CD14-positive monocyte (primary cell): ENCODE data around the gene CELF5. TPM values are rescaled to one million over a fixed set of nuclear protein-coding genes. Genes with fewer than 3 reads are reported as not detected.
A peak's percentile ranks its signal among the peaks of the same experiment; 100 is the strongest.

ENCODE experiments used
- DNase-seq, 3 donors: peaks; one replicate each; pipeline ENCODE4 v3.0.0-alpha.2; 2011 to 2022
- H2AFZ ChIP-seq: 2 replicates; pipeline ENCODE4 v1.6.0; 2012; ENCODE audit warnings: mild to moderate bottlenecking, low read depth, low read length, inconsistent platforms; ENCODE audit not compliant: insufficient read depth, poor library complexity, severe bottlenecking
- H3K27ac ChIP-seq, 2 donors: 1 replicate in 1 of 2; 2 replicates in 1 of 2; pipeline ENCODE4 v1.5.1; 2012 to 2013; ENCODE audit warnings: low read length in 2 of 2, control low read depth in 1 of 2, inconsistent platforms in 1 of 2, low read depth in 1 of 2, mild to moderate bottlenecking in 1 of 2
- H3K27me3 ChIP-seq, 2 donors: one replicate each; pipeline versions ENCODE4 v1.6.0 to v1.6.1; 2011 to 2013; ENCODE audit warnings: low read length in 2 of 2; ENCODE audit not compliant: control insufficient read depth in 2 of 2, insufficient read depth in 2 of 2
- H3K36me3 ChIP-seq, 2 donors: replicated peaks in 1 of 2; 1 replicate in 1 of 2; 2 replicates in 1 of 2; pipeline versions ENCODE4 v1.5.1 to v1.6.1; 2012 to 2013; ENCODE audit warnings: low read length in 2 of 2, control low read depth in 1 of 2, inconsistent platforms in 1 of 2, mild to moderate bottlenecking in 1 of 2; ENCODE audit not compliant: insufficient read depth in 2 of 2, control insufficient read depth in 1 of 2
- H3K4me1 ChIP-seq, 2 donors: 1 replicate in 1 of 2; 2 replicates in 1 of 2; pipeline versions ENCODE4 v1.5.1 to v1.6.1; 2012 to 2013; ENCODE audit warnings: low read length in 2 of 2, control low read depth in 1 of 2, inconsistent platforms in 1 of 2, mild to moderate bottlenecking in 1 of 2, moderate library complexity in 1 of 2; ENCODE audit not compliant: insufficient read depth in 2 of 2, control insufficient read depth in 1 of 2
- H3K4me2 ChIP-seq: replicated peaks from 2 replicates; pipeline ENCODE3; 2012; ENCODE audit warnings: low read length, moderate library complexity, mild to moderate bottlenecking; ENCODE audit not compliant: poor library complexity, severe bottlenecking; ENCODE audit errors: extremely low read depth
- H3K4me3 ChIP-seq, 3 experiments: fragments of 200-600 bp in 1 of 3; sonication (generic) in 1 of 3; replicated peaks in 1 of 3; 1 replicate in 2 of 3; 2 replicates in 1 of 3; pipeline ENCODE4 v1.5.1; 2011 to 2013; ENCODE audit warnings: low read length in 3 of 3, mild to moderate bottlenecking in 3 of 3, control low read depth in 2 of 3, low read depth in 2 of 3, inconsistent platforms in 1 of 3, moderate library complexity in 1 of 3
- H3K79me2 ChIP-seq: 2 replicates; pipeline ENCODE4 v1.6.0; 2012; ENCODE audit warnings: mild to moderate bottlenecking, control low read depth, inconsistent platforms, low read length, moderate library complexity; ENCODE audit not compliant: insufficient read depth
- H3K9ac ChIP-seq: 2 replicates; pipeline ENCODE4 v1.6.0; 2017; ENCODE audit warnings: low read length, mild to moderate bottlenecking; ENCODE audit not compliant: insufficient read depth, poor library complexity, severe bottlenecking
- H3K9me3 ChIP-seq, 2 donors: replicated peaks in 1 of 2; 1 replicate in 1 of 2; 2 replicates in 1 of 2; pipeline versions ENCODE4 v1.5.1 to v1.6.1; 2012 to 2013; ENCODE audit warnings: low read length in 2 of 2, control low read depth in 1 of 2; ENCODE audit not compliant: control insufficient read depth in 1 of 2, insufficient read depth in 1 of 2
- H4K20me1 ChIP-seq: 2 replicates; pipeline ENCODE4 v1.6.0; 2012; ENCODE audit warnings: mild to moderate bottlenecking, low read length, control low read depth, moderate library complexity; ENCODE audit not compliant: insufficient read depth
- H3K27ac Mint-ChIP-seq, 7 donors: one replicate each; pipeline ENCODE4 v1.8.0; 2020; ENCODE audit warnings: mild to moderate bottlenecking in 7 of 7, mixed read lengths in 7 of 7, moderate library complexity in 6 of 7, inconsistent platforms in 2 of 7
- H3K27me3 Mint-ChIP-seq, 3 donors: one replicate each; pipeline ENCODE4 v1.8.0; 2021 to 2022; ENCODE audit warnings: low read depth in 3 of 3, mild to moderate bottlenecking in 3 of 3, mixed read lengths in 3 of 3, moderate library complexity in 3 of 3, inconsistent platforms in 1 of 3
- H3K36me3 Mint-ChIP-seq, 2 donors: one replicate each; pipeline ENCODE4 v1.8.0; 2020; ENCODE audit warnings: mixed read lengths in 2 of 2, inconsistent platforms in 1 of 2, mild to moderate bottlenecking in 1 of 2
- H3K4me1 Mint-ChIP-seq: one replicate; pipeline ENCODE4 v1.8.0; 2020; ENCODE audit warnings: mild to moderate bottlenecking, mixed read lengths
- H3K4me3 Mint-ChIP-seq, 2 donors: one replicate each; pipeline ENCODE4 v1.8.0; 2020; ENCODE audit warnings: mild to moderate bottlenecking in 2 of 2, mixed read lengths in 2 of 2, moderate library complexity in 1 of 2
- H3K9me3 Mint-ChIP-seq, 7 donors: one replicate each; pipeline ENCODE4 v1.8.0; 2020 to 2022; ENCODE audit warnings: mixed read lengths in 7 of 7, mild to moderate bottlenecking in 6 of 7, moderate library complexity in 6 of 7, inconsistent platforms in 2 of 7
- CTCF ChIP-seq: fragments of 200-600 bp; IDR thresholded peaks from one replicate; pipeline ENCODE4 v1.8.0; 2022; ENCODE audit warnings: antibody characterized with exemption, mild to moderate bottlenecking
- WGBS: methylation state at CpG from one replicate; pipeline ENCODE4 v1.1.5; 2013; ENCODE audit warnings: missing lambda C conversion rate; ENCODE audit not compliant: insufficient coverage; 5-methylcytosine and 5-hydroxymethylcytosine counted together
- intact Hi-C, 2 donors: fragments of 100-400 bp; cut with micrococcal nuclease; formaldehyde crosslinking; loops; one replicate each; pipeline versions ENCODE4 v1.15.0 to v1.15.1; 2023
- polyA plus RNA-seq, 3 donors: library from polyadenylated mRNA; depleted of rRNA in 1 of 3; unstranded in 2 of 3; stranded (reverse) in 1 of 3; fragments of 300-500 nt in 2 of 3; fragments of >200 nt in 1 of 3; fragmentation: Illumina TruSeq in 2 of 3; gene quantifications; 1 replicate in 2 of 3; 2 replicates in 1 of 3; pipeline ENCODE4 v1.2.3, GENCODE V29; 2012 to 2021

CELF5 gene
- polyA plus RNA-seq, 3 donors: not detected

- intact Hi-C loops: loop anchor here in 1 of 2 donors (10.0 kb wide), 1 partner anchor 362 kb away; no protein-coding TSS in a partner anchor
- Histone ChIP-seq H3K27ac (peak overlapping the region; percentile 6 to 82), H4K20me1 (peaks cover 50% of the 10 kb centered on the region)
These were observed 37.4 kb upstream of the CELF5 start for GRCh38 chr19:3186891-3187661.

More at GRCh38 chr19:3186891-3187661, 37.4 kb upstream of the CELF5 start:
- Histone ChIP-seq H2AFZ (no peak overlapping the region), H3K27me3 (no peaks in the 10 kb centered on the region), H3K4me1 (peaks cover 62 to 71% of the 10 kb centered on the region in 2 donors), H3K36me3 (peaks cover 0 to 10% of the 10 kb centered on the region in 2 donors), H3K4me2 (peak overlapping the region; percentile 99), H3K9me3 (no peaks in the 10 kb centered on the region), H3K9ac (peak overlapping the region; percentile 80), H3K4me3 (peak overlapping the region in 2 of 3 experiments; percentile 53 to 78), H3K79me2 (peaks cover 89% of the 10 kb centered on the region)
- H3K27me3 Mint-ChIP-seq: peaks cover 0 to 4% (median 0%) of the 10 kb centered on the region in 3 donors
- H3K9me3 Mint-ChIP-seq: peaks cover 0 to 3% (median 0%) of the 10 kb centered on the region in 7 donors
- TF ChIP-seq CTCF: no peak
- no peak for DNase-seq
- 73% methylated on average over 23 of the region's 23 CpGs for WGBS
- H3K27ac Mint-ChIP-seq: peak overlapping the region in 6 of 7 donors; percentile 35 to 88 (median 80)
- peaks cover 65% of the 10 kb centered on the region for H3K4me1 Mint-ChIP-seq
- H3K4me3 Mint-ChIP-seq: peak overlapping the region; percentile 89 to 92
- peaks cover 16 to 25% of the 10 kb centered on the region in 2 donors for H3K36me3 Mint-ChIP-seq
